Activated naive CD8-positive, alpha-beta T cell treated with anti-CD3 and anti-CD28 coated beads, Interleukin-2, amount 50 U/mL, for 16 hours (primary cell): Measurements from ENCODE around the gene FCN1.

Experiments used
- DNase-seq: peaks from one replicate; pipeline ENCODE4 v3.0.0-alpha.2; 2020; ENCODE audit warnings: low read depth, low spot score

The FCN1 gene

DNA sequence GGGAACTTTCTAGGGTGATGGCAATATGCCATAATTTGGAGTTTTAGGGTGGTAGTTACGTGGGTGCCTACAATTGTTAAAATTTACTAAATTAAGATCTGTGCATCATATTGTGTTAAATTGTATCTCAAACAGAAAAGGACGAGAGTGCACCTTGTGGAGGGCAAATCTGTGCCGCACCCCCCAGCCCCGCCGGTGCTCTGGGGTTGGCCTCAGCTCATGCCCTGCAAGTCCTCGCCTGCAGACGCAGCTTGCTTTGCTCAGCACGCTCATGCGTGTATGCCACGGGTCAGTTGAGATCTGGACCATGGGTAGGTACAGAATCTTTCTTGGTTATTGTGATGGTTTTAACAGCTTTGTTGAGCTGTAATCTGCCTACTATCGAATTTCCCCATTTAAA lies 33.7 kb upstream of the FCN1 start:
- DNase-seq, result no peak

DNA sequence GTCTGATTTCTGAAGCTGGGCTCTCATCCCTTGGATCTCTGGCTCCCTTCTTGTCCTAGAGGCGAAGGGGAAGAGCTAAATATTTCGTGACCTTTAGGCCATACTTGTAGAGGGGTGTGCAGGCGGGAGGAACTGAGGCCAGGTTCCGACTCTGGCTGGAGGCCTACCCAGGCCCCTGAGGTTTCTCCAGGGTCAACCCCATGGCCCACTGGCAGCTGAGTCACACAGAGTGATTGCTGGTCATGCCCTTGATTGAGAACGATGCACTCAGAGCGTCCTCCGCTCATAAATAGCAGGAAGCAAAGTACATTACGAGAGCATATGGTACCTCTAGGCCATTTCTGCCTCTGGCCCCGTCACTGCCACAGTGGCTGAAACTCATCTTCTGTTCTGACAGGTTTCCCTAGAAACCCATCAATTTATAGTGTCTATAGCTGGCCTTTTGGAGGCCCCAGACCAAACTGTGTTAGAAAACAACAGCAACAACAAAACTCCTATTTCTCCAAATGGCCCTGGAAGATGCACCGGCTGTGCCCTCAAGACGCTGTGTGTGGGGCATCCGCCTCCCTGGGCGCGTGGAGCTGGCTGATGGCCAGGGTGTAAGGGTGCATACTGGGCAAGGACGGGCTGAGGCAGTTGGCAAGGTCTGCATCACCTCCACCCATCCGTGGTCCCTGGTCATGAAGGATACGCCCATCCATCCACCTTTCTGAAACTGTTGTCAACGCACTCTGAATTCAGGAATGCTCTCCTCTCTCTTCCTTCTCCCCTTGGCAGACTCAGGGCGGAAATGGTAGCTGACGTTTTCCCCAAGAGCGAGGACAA lies 32.9 kb upstream of the FCN1 start:
- DNase-seq, result no peak

DNA sequence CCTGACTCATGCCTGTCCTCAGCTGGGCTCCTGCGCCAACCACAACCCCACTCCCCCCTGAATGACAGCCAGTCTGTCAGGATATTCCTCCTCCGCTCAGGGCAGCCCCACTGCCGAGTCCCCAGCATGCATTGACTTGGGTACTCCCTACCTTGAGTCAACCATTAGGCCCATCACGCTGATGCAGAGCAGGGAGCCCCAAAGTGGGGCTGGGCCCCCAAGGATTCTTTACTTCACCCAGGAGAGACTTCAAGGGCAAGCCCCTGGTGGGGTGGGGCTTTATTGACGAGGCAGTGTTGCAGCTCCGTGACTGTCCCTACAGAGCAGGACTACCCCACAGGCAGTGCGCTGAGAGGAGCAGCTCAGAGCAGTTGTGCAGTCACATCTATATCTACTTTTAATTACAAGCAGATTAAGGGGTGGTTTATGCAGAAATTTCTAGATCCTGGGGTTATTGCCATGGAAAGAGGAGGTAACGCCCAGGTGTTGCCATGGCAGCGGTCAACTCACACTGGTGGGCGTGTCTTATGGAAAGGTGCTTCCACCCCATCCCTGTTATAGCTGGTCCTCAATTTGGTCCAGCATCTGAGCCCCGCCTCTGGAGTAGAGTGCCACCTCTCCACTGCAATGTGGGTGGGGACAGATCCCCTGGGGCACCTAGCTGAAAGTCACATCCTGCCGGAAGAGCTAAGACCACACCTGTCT lies 32.1 kb upstream of the FCN1 start:
- no peak for DNase-seq

DNA sequence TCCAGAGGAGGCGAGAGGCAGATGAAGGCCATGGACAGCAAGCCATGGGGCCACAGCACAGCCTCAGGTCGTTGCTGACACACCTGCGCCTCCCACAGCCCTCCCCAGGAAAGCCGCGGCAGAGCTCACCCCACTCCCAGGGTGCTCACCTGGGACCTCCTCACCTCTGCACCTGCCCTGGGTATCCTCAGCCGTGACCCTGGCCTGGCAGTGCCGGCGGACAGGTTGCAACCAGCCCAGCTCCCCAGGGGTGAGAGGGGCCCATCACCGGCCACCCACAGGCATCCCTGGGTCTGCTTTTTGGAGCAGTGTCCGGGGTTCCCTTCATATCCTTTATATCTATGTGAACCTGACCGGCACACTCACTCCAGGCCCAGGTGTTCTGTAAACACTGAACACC lies 30.4 kb upstream of the FCN1 start:
- DNase-seq, result no peak

DNA sequence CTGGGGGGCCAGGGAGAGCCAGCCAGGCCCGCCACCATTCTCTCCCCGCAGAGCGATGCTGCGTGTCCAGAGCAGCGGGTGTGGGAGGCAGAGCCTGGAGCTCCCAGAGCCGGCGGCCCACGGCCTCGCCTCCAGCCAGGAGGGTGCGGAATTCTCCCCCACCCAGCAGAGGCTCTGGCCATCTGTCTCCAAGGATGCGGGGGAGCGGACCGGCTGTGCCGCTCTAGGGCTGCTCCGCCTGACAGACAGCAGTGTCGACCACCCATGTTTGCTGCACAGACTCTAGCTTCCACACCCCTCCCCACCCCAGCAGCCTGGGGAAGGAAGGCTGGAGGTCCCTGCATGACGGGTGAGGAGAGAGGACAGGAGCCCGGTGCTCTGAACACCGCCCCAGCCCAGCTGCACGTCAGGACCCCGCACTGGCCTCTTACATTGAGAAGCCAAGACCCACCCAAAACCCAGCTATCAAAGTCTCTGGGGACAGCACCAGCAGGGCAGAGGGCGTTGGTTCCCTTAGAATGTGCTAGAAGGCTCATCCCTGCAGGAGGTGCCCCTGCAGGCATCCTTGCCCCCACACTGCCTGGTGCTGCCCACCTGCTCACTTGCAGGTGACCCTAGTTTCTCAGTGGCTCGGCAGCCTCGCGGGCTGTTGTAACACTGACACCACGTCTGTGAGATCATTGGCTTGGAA lies 29.7 kb upstream of the FCN1 start:
- no peak for DNase-seq

DNA sequence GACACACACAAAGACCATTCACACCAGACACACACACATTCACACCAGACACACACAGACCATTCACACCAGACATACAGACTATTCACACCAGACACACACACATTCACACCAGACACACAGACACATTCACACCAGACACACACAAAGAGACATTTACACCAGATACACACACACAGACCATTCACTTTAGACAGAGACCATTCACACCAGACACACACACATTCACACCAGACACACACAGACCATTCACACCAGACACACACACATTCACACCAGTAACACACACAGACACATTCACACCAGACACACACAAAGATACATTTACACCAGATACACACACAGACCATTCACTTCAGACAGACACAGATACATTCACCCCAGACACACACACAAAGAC lies 29.0 kb upstream of the FCN1 start:
- no peak for DNase-seq

DNA sequence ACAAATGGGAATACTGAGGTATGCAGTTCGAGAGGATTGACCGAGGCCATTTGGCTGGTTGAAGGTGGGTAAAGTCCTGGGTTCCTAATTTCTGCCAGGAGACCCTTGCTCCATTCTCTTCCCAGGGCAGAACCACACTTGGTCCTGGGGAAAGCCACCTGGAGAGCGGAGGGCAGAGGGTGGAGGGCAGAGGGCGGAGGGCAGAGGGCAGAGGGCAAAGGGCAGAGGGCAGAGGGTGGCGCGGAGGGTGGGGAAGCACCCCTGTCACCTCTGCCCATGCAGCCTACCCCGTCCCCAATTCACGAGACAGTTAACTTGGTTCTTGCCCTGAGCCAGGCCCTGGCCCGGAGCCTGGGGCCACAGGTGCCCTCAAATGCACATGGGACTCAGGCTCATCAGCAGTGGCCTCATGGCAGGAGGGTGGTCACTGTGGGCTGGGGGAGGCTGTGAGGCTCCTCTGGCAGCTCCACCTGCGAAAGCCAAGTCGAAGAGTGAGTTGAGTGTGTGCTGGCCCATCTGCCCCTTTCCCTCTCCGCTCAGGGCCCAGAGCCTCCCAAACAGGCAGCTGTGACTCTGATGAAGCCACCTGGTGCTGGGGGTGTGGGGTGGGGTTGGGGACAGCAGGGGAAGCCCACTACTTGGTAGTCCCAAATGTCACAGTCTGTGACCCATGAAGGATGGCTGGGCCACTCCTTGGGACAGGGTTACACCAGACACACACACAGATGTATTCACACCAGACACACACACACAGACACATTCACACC lies 28.0 kb upstream of the FCN1 start:
- DNase-seq, result no peak

DNA sequence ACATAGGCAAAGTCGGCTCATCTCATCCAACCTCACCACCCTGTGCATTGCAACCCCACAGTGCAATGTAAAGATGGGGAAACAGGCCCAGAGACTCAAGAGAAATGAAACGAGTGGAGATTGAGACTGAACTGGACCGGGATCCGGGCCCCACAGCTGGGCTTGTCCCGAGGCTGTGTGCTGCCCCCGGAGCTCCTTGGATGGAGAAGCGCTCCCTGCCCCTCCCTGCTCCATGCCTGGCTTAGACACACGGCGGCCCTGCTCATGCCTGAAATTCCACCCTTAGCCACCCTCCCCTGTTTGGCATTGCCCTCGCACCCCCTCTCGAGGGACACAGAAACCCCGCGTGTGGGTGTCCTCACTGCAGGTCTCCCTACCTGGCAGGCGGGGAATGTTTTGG lies 27.2 kb upstream of the FCN1 start:
- DNase-seq, result no peak

DNA sequence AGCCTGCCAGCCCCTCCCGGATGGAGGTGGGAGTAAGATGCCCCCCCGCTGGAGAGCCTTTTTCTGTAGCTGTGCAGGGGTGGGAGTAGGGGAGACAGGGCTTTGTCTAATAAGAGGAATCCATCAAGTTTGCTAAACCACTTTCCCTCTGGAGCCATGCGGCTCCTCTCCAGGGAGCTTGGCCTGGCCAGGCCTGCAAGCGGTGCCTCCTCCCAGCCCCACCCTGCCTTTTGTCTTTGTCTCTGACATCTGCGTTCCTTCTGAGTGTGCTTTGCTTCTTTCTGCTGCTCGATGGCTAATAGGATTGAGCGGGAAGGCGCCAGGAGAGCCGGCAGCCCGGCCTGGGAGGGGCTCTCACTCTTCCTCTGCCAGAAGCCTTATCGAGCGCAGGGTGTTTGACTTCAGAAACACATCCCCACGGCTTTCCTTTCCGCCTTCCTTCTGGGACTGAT lies 26.7 kb upstream of the FCN1 start:
- DNase-seq, result no peak

DNA sequence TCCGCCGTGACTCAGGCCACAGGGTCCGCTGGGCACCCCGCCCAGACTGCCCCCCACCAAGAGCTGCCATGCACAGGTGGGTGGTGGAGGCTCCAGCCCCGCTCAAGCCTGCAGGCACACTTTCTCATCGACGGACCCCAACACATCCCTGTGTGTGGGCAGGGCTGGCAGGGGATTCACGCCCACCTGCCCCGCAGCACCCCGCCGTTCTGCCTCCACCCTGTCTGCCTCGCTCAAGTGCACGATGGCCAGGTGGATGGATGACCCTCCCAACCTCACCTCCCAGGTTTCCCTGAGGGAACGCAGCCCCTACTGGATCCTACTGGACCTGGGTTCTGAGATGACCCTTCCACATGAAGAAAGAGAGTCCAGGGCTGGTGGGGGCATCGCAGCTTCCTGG lies 26.1 kb upstream of the FCN1 start:
- no peak for DNase-seq

DNA sequence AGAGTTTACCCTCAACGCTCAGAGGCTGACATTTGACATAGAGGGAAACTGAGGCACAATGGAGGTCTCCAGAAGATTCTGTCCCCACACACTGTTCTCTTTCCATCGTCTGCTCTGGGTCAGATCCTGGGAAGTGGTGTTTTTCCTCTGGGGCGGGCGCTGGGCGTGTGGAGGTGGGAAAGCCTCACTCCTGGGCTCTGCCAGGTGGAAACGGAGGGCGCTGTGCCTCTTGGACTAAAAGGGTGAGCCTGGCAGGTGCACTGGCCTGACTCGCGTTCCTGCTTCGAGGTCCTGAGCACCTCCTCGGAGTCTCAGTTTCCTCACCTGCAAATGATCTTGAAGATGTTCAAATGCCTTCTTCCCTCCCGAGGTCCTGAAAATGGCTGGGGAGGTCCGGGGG lies 25.7 kb upstream of the FCN1 start:
- no peak for DNase-seq

DNA sequence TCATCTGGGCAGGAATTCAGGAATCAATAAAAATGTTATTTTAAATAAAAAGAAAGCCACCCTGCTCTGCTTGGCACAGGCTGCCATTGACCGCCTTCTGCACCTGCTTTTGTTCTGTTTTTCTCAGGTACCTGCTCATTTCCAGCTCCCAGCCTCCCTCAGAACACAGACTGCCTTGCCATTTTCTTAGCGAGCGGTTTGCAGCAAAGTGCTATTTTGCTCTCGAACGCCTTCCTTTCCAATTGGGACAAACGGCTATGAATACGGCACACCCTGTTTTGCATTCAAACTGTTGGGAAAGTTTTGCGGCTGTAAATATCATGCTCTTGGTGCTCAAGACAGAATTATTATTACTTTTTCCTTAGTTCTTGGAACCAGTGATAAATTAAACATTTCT lies 25.1 kb upstream of the FCN1 start:
- DNase-seq, result no peak

DNA sequence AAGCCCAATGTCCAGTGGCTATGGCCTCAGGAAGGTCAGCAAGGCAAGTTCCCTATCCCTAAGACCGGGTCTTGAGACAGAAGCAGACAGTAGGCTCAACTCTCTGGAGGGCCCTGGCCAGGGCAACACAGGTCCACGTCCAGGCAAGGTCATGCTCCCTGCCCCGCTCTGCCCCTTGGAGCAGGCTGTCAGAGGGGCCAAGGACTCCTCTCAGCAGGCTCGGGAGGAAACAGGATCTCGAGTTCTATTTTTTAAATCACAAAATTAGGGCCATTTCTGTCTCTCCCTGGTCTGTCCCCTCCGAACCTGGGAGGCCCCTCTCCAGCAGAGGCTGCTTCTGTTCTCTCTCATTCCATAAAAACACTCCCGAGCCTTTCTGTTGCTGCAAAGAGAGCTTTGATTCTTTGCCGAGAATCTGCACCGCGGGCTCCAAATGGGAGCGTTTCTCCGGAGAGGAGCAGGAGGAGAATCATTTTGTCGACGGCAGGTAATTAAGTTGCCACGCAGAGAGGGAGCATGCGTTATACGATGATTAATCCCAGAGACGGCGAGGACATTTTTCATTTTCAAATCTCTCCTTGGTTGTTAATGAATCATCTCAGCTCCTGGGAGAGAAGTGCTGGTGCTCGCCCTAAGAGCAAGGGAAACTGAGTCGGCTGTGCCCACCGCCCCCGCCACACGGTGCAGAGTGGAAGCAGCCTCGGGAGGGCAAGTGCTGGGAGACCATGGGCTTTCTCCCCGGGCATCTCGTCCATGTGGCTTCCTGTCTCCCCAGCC lies 24.5 kb upstream of the FCN1 start:
- no peak for DNase-seq

DNA sequence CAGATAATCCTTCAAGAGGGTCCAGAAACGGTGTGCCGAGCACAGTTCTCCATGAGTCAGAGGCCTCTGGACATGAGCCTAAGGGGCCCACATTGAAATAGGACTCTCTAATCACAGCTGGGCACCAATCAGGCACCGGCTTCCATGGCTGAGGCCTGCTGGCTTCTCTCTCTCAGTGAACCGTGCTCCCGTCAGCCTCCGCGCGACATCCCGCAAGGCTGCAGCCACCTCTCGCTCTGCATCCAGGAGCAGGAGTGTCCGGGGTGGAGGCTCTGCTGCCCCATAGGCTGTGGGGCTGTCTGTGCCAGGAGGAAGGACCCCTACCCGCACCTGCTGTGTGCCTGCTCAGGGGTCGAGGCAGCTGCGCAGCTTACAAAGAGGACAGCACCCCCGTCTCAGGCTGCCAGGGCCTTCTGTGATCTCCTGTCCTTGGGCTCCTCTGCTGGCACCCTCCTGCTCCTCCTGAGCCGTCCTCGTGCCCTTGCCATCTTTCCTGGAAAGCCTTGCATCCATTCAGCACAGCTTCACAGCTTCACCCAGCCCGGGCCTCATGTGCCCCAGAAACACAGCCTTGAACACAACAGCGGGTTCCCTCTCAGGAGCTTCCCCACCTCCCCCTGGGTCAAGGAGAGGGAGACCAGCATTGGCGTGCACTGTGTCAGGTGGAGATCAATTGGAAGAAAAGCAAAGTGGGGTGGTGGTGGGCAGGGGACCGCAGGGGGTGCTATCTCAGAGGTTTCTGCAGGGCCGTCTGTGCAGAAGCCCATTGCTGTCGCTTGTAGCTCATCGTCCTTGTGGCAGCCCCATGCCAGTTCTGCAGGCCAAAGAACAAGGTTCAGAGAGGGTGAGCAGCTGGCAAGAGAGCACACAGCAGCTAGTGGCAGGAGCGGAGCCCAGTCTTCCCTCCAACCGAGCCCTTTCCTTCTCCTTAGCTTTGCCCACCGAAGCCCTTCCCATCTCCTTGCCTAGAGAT lies 22.8 kb upstream of the FCN1 start:
- no peak for DNase-seq

DNA sequence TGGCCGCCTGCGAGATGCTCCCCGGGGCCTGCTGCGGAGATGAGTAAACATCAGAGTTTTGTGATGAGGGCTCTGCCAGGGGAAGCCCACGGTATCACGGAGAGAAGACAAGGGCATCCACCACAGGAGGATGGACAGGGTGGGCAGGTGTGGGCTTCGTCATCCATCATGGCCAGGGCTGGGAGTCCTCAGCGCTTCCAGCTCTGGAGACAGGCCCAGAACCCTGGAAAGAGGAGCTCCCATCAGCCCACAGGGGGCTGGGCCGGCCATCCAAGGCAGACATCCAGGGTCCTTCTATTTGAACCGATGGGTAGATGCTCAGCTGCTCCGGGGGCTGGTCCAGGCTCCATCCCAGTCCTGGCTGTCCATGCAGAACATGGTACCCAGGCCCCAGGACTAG lies 22.1 kb upstream of the FCN1 start:
- no peak for DNase-seq

DNA sequence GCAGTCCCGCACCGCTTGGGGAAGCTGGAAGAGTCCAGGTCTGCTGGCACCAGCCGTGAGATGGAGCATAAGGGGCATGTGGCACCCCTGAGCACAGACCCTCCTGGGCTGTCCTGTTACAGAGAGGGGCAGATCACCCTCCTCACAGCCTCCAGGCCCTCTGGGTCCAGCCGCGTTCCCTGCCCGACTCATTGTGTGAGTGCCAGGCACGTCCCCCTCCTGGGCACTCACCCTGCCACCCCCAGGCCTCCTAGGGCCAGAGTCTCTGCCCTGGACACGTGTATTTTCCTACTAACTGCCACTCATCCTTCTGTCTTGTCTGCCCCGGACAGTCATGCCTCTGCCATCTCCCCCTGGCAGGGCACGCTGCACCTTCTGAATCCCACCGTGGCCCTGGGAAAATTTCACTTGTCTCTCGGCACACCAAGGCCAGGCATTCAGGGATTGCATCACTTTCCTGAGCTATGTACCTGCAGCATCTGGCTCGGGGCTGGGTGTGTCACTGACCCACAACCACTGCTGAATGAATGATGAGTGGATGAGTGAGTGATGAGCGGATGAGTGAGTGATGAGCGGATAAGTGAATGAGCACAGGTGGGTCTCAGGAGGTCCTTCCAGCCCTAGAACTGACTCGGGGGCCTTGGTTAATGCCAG lies 21.5 kb upstream of the FCN1 start:
- no peak for DNase-seq

DNA sequence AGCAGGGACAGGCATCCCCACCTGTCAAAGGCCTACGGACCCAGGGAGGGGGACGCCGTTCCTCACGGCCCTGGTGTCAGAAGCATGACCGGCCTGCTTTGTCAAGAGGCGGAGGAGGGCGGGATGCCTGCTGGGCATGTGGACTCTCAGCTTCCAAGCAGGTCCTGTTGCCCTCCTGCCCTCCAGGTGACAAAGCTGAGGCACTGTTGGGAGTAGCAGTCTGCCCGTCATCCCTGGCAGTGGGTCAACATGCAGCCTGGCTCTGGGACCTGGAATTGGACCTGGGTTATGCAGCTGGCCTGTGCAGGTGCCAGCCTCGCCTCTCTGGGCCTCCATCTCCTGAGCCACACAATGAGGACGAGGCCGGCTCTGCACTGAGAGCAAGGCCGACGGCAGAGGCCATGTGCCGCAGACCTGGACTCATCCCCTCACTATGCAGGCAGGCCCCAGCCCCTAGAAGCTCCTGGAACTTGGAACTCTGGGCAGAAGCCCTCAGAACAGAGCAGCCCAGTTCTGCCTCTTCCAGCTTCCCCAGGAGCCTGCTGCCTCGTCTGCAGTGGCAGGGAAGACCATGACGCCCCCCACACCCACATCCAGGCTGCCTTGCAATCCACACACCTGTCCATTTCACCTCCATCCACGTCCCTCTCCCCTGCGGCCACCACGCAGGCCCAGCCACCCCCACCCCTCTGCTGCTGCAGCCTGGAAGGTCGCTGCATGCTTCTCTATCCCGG lies 20.8 kb upstream of the FCN1 start:
- no peak for DNase-seq

DNA sequence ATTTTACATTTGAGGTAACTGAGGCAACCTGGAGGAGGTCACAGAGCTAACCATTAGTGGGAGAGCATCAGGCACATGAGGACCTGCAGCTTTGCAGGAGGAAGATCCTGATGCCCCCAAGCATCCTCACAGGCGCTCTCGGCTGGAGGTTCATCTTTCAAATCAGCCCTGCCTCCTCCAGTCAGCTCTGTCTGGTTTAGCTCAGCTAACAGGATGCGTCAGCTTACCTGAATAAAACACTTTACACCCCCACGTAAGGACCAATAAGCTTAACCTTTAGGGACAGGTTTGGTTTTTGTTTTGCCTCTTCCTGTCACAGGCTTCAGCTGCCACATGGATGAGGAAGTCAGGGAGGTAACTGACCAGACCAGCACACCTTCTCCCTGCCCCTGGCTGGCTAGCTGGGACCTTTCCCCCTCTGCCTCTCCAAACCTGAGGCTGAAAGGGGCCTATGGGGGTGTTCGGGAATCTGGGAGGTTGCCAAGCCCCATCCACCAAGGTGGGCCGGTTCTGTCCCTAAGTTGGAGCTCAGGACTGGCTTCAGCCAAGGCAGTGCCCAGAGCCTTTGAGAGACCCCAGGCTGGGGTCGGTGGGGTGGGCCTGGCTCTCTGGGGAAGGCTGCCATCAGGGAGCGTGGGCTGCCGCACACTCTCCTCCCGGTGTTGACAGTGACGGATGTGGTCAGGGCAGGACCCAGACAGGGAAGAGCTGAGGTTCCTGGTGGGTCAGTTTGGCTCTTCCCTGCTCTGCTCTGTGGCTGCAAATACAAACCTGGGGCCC lies 20.0 kb upstream of the FCN1 start:
- no peak for DNase-seq
